GM12874 (cell line): ENCODE data around the gene CD209.

Experiments used
- CTCF ChIP-seq: IDR thresholded peaks from 2 replicates; pipeline ENCODE4 v1.5.1; 2011; ENCODE audit warnings: low read depth, mild to moderate bottlenecking, control low read depth, low read length, moderate library complexity; ENCODE audit not compliant: insufficient read depth

CD209 gene

GRCh38 chr19:7788178-7788932 lies 41.0 kb upstream of the CD209 start:
- no peak for TF ChIP-seq CTCF

- no peak for TF ChIP-seq CTCF
Measured at GRCh38 chr19:7787602-7788177, 40.4 kb upstream of the CD209 start.

- TF ChIP-seq CTCF: no peak
Measured at GRCh38 chr19:7787141-7787540, 39.8 kb upstream of the CD209 start.

- no peak for TF ChIP-seq CTCF
Measured at GRCh38 chr19:7784856-7785255, 37.5 kb upstream of the CD209 start.

- TF ChIP-seq CTCF: no peak
Measured at GRCh38 chr19:7783991-7784423, 36.7 kb upstream of the CD209 start.

GRCh38 chr19:7781157-7781556 lies 33.8 kb upstream of the CD209 start:
- no peak for TF ChIP-seq CTCF

GRCh38 chr19:7779631-7780486 lies 32.5 kb upstream of the CD209 start:
- TF ChIP-seq CTCF: no peak
